Measurements from ENCODE around the gene GAMT. TPM values are rescaled to one million over a fixed set of nuclear protein-coding genes. Genes with fewer than 3 reads are reported as not detected.

GAMT gene
- total RNA-seq, 1 experiment from 2014 or later, result 27.7 TPM

- no peaks in the 10 kb centered on the region for H3K4me1 Mint-ChIP-seq
- peak overlapping the region; percentile 65; the same call in 1 of the 2 replicates for H3K27ac Mint-ChIP-seq
- CTCF ChIA-PET, result no interaction called here
- no peak for ATAC-seq
- peaks cover 48% of the 10 kb centered on the region for H3K36me3 Mint-ChIP-seq
- POLR2A ChIA-PET, result no interaction called here
- H3K9me3 Mint-ChIP-seq, result no peaks in the 10 kb centered on the region
- H3K4me3 Mint-ChIP-seq, result no peak overlapping the region
- DNase-seq (ENCODE audit: low spot score), result no peak
- no peak for TF ChIP-seq ERG (CRISPR knock-in tag; IDR thresholded peaks at IDR 0.05)
- no peak for TF ChIP-seq FOXK1 (CRISPR knock-in tag; IDR thresholded peaks at IDR 0.05)
- TF ChIP-seq TEAD4 (CRISPR knock-in tag; IDR thresholded peaks at IDR 0.05), result no peak
- TF ChIP-seq TP53 (CRISPR knock-in tag; IDR thresholded peaks at IDR 0.05), result no peak
- no peak for TF ChIP-seq ELF4 (CRISPR knock-in tag; IDR thresholded peaks at IDR 0.05; ENCODE audit: low read depth)
- TF ChIP-seq ATF2 (CRISPR knock-in tag; IDR thresholded peaks at IDR 0.05; ENCODE audit: borderline replicate concordance, low read depth), result no peak
- TF ChIP-seq ZNF263 (CRISPR knock-in tag; IDR thresholded peaks at IDR 0.05; ENCODE audit: low read depth), result no peak
- no peak for TF ChIP-seq ZNF423 (CRISPR knock-in tag; IDR thresholded peaks at IDR 0.05)
- TF ChIP-seq AR (CRISPR knock-in tag; IDR thresholded peaks at IDR 0.05), result no peak
- no peak for TF ChIP-seq SP1 (CRISPR knock-in tag; conservative IDR thresholded peaks at IDR 0.05)
- TF ChIP-seq STAT6 (CRISPR knock-in tag; conservative IDR thresholded peaks at IDR 0.05; ENCODE audit: low read depth), result no peak
- TF ChIP-seq OVOL2 (CRISPR knock-in tag; IDR thresholded peaks at IDR 0.05; ENCODE audit: borderline replicate concordance), result no peak
- H3K27me3 Mint-ChIP-seq (ENCODE audit: low read depth), result no peaks in the 10 kb centered on the region
Observed at GRCh38 chr19:1366899-1367870, 34.2 kb downstream of the GAMT start.

- TF ChIP-seq SOX15 (CRISPR knock-in tag; IDR thresholded peaks at IDR 0.05) (no peak), CDX4 (CRISPR knock-in tag; IDR thresholded peaks at IDR 0.05; ENCODE audit: borderline replicate concordance) (no peak), MLX (CRISPR knock-in tag; IDR thresholded peaks at IDR 0.05) (no peak), ZMAT4 (CRISPR knock-in tag; IDR thresholded peaks at IDR 0.05) (no peak), SMAD3 (CRISPR knock-in tag; IDR thresholded peaks at IDR 0.05; ENCODE audit: borderline replicate concordance) (no peak), ZNF138 (CRISPR knock-in tag; conservative IDR thresholded peaks at IDR 0.05) (no peak), EMX1 (CRISPR knock-in tag; IDR thresholded peaks at IDR 0.05) (no peak), STAT6 (CRISPR knock-in tag; conservative IDR thresholded peaks at IDR 0.05; ENCODE audit: low read depth) (no peak), NFATC4 (CRISPR knock-in tag; IDR thresholded peaks at IDR 0.05) (no peak), NFYB (CRISPR knock-in tag; conservative IDR thresholded peaks at IDR 0.05; ENCODE audit: low read depth) (no peak)
- no peak for ATAC-seq
- ChIA-PET CTCF (no interaction called here), POLR2A (no interaction called here)
- Mint-ChIP-seq H3K9me3 (no peaks in the 10 kb centered on the region), H3K4me1 (no peaks in the 10 kb centered on the region; the same call in 1 of the 2 replicates), H3K4me3 (no peak overlapping the region), H3K27ac (no peak overlapping the region), H3K27me3 (ENCODE audit: low read depth) (no peaks in the 10 kb centered on the region), H3K36me3 (peaks cover 49% of the 10 kb centered on the region)
- no peak for DNase-seq (ENCODE audit: low spot score)
Observed at GRCh38 chr19:1366296-1366695, 35.0 kb downstream of the GAMT start.
